NCI-H2029 treated with DMSO at 0.1 percent for 48 hours (cell line): Measurements from ENCODE around the gene FOXN3.
"Not testable (repeated sequence)": the region's sequence is repeated elsewhere in the genome, so short reads cannot be mapped to it uniquely, and the experiment has no call there.

Experiments used
- DNase-seq: peaks from one replicate; lab custom pipeline; 2025; lab: John Stamatoyannopoulos, UW

Gene FOXN3

GRCh38 chr14:89226801-89227495 lies 190.1 kb downstream of the FOXN3 start:
- DNase-seq, result no peak

GRCh38 chr14:89225607-89226006 lies 191.4 kb downstream of the FOXN3 start:
- DNase-seq, result no peak

GRCh38 chr14:89221109-89221810 lies 195.8 kb downstream of the FOXN3 start:
- DNase-seq, result peak; percentile 46

GRCh38 chr14:89219051-89219450 lies 198.0 kb downstream of the FOXN3 start:
- no peak for DNase-seq

- DNase-seq, result no peak
Observed at GRCh38 chr14:89217891-89218290, 199.1 kb downstream of the FOXN3 start.

- DNase-seq, result no peak
Observed at GRCh38 chr14:89215531-89215930, 201.5 kb downstream of the FOXN3 start.

- no peak for DNase-seq
Observed at GRCh38 chr14:89215114-89215513, 201.9 kb downstream of the FOXN3 start.

GRCh38 chr14:89214221-89214965 lies 202.6 kb downstream of the FOXN3 start:
- DNase-seq, result peak; percentile 79

- DNase-seq, result no peak
Observed at GRCh38 chr14:89212386-89213235, 204.4 kb downstream of the FOXN3 start.

- no peak for DNase-seq
Observed at GRCh38 chr14:89209558-89209957, 207.5 kb downstream of the FOXN3 start.

- no peak for DNase-seq
Observed at GRCh38 chr14:89207925-89208328, 209.1 kb downstream of the FOXN3 start.

- DNase-seq, result no peak
Observed at GRCh38 chr14:89206389-89207031, 210.5 kb downstream of the FOXN3 start.

GRCh38 chr14:89205137-89205740 lies 211.8 kb downstream of the FOXN3 start:
- no peak for DNase-seq

GRCh38 chr14:89202413-89203190 lies 214.4 kb downstream of the FOXN3 start:
- DNase-seq, result no peak

- no peak for DNase-seq
Observed at GRCh38 chr14:89201645-89202044, 215.4 kb downstream of the FOXN3 start.

- not testable (repeated sequence) for DNase-seq
Observed at GRCh38 chr14:89199357-89199756, 217.7 kb downstream of the FOXN3 start.

- DNase-seq, result no peak
Observed at GRCh38 chr14:89198544-89199329, 218.3 kb downstream of the FOXN3 start.

- DNase-seq, result no peak
Observed at GRCh38 chr14:89197623-89198022, 219.4 kb downstream of the FOXN3 start.

GRCh38 chr14:89196545-89196944 lies 220.5 kb downstream of the FOXN3 start:
- no peak for DNase-seq
